Measurements from ENCODE around the gene TICAM2. TPM values are rescaled to one million over a fixed set of nuclear protein-coding genes. Genes with fewer than 3 reads are reported as not detected.

Gene TICAM2
- total RNA-seq, 2 donors from 2014 or later, result 0.66 to 0.91 TPM

DNA sequence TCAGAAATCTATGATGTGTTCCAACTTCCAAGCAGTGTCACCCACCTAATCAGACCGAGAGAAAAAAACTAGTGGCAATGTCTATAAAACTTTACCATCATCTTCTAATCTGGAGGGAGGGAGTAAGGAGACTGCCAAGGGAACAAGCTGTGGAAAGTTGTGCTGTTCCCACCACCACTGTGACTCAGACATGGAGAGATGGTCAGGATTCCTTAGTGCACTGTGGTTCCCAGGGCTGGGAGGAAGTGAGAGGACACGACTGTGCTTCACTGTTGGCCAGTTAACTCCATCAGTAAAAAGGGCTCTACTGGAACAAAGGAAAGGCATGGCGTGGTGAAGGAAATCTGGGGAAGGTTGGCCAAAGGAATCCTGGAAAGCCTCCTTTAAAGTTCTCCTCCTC lies 18.8 kb downstream of the TICAM2 start:
- H3K27ac Mint-ChIP-seq, result no peak overlapping the region
- DNase-seq (ENCODE audit: low spot score in 2 of 2), result no peak
- H3K9me3 Mint-ChIP-seq, result no peaks in the 10 kb centered on the region
- H3K36me3 Mint-ChIP-seq, result no peaks in the 10 kb centered on the region
- ATAC-seq, result no peak

DNA sequence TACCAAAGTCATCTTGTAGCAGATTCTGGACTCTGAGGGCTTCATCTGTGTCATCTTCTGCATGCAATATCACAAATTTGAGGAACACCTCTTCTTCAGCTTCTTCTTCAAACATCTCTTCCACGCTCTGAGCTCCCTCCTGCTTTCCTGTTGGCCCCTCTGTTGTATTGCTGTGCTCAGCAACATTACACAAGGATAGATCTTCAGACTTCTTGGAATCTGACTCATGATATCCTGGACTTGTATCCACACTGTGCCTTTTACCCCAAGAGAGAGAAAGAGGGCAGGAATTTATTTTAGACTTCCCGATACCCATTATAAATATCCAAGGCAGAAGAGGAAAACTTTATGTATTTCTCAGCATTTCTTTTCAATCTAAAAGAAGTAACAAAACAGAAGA lies 21.3 kb downstream of the TICAM2 start:
- no peak overlapping the region for H3K27ac Mint-ChIP-seq
- no peaks in the 10 kb centered on the region for H3K36me3 Mint-ChIP-seq
- ATAC-seq, result no peak
- no peak for DNase-seq (ENCODE audit: low spot score in 2 of 2)
- no peaks in the 10 kb centered on the region for H3K9me3 Mint-ChIP-seq

DNA sequence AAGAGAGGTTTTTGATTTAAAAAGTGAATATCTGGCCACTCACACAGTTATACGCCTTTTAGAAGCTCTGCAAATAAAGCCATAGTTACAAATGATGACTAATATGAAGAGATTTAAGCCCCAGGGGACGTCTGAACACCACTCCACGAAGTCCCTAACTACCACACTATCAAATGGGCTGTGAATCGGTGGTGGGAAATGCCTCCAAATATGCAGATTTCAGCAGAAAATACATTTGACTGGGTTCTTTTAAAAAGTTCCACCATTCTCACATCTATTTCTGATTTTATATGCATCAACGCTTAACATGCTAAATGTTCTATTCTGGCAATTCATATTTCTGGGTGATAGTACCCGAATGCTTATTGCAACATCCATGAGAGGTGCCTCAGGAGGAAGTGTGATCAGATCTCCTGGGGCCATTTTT lies 22.5 kb downstream of the TICAM2 start:
- Mint-ChIP-seq H3K36me3 (no peaks in the 10 kb centered on the region), H3K9me3 (no peaks in the 10 kb centered on the region), H3K27ac (no peak overlapping the region)
- no peak for ATAC-seq
- DNase-seq (ENCODE audit: low spot score in 2 of 2), result no peak

DNA sequence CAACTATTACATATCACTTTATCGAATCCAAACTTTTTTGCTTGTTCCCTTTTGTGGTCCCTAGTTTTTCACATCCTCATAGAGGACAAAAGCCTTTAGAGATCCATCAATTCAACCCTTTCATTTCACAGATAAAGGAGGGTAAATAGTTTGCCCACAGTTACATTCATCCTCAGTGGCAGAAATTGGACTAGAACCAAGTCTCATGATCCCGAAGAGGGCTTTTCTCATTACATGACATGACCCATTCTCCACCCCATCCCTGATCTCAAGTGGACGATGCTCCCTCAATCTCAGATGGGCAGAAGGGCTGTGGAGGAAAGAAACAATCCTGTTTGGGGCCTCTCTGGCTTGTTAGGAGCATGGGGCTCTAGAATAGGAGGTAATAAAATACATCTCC lies 23.1 kb downstream of the TICAM2 start:
- ATAC-seq, result no peak
- no peaks in the 10 kb centered on the region for H3K9me3 Mint-ChIP-seq
- no peaks in the 10 kb centered on the region for H3K36me3 Mint-ChIP-seq
- no peak overlapping the region for H3K27ac Mint-ChIP-seq
- DNase-seq (ENCODE audit: low spot score in 2 of 2), result no peak

DNA sequence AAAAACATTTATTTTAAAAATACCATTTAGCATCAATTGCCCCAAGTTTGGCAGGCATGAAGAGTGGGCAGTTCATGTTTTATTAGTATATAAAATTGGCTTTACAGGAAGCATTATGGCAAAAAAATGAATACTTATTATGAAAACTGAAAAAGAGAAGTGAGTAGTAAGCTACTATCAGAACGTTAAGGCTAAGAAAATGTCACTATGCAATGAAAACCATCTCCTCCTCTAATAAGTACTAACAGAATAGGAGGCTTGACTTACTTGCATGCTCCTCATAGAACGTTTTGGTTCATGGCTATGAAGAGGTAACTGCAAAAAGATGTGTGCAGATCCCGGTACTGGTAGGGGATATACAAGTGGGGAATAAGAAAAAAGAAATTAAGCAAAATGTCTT lies 23.6 kb downstream of the TICAM2 start:
- Mint-ChIP-seq H3K27ac (no peak overlapping the region), H3K36me3 (no peaks in the 10 kb centered on the region), H3K9me3 (no peaks in the 10 kb centered on the region)
- ATAC-seq, result no peak
- no peak for DNase-seq (ENCODE audit: low spot score in 2 of 2)

DNA sequence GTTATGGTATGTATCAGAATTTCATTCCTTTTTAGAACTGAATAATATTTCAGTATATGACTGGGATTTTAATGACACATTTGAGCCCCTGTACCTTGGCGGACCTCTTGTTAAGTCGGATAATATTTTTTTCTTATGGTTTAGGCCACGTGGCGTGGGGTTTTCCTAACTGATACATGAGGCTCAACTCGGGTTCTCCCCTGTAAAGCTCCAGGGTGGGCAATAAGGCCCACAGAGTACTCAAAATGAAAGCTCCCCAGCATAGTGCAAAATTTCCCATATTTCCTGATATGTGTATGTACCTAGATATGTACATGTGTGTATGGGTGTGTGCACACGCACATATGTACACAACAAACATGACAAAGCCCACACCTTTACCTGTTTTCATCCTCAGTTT lies 24.5 kb downstream of the TICAM2 start:
- no peaks in the 10 kb centered on the region for H3K36me3 Mint-ChIP-seq
- ATAC-seq, result no peak
- no peak for DNase-seq (ENCODE audit: low spot score in 2 of 2)
- H3K9me3 Mint-ChIP-seq, result no peaks in the 10 kb centered on the region
- H3K27ac Mint-ChIP-seq, result no peak overlapping the region

DNA sequence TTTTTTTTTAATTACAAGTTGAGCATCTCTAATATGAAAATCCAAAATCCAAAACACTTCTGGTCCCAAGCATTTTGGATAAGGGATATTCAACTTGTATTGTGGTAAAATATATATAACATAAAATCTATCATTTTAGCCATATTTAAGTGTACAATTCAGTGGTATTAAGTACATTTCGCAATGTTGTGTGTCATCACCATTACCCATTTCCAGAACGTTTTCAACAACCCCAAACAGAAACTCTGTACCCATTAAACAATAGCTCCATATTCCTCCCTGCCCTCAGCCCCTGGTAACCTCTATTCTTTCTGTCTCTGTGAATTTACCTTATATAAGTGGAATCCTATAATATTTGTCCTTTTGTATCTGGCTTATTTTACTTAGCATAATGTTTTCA lies 24.9 kb downstream of the TICAM2 start:
- Mint-ChIP-seq H3K27ac (no peak overlapping the region), H3K36me3 (no peaks in the 10 kb centered on the region), H3K9me3 (no peaks in the 10 kb centered on the region)
- DNase-seq (ENCODE audit: low spot score in 2 of 2), result no peak
- no peak for ATAC-seq

DNA sequence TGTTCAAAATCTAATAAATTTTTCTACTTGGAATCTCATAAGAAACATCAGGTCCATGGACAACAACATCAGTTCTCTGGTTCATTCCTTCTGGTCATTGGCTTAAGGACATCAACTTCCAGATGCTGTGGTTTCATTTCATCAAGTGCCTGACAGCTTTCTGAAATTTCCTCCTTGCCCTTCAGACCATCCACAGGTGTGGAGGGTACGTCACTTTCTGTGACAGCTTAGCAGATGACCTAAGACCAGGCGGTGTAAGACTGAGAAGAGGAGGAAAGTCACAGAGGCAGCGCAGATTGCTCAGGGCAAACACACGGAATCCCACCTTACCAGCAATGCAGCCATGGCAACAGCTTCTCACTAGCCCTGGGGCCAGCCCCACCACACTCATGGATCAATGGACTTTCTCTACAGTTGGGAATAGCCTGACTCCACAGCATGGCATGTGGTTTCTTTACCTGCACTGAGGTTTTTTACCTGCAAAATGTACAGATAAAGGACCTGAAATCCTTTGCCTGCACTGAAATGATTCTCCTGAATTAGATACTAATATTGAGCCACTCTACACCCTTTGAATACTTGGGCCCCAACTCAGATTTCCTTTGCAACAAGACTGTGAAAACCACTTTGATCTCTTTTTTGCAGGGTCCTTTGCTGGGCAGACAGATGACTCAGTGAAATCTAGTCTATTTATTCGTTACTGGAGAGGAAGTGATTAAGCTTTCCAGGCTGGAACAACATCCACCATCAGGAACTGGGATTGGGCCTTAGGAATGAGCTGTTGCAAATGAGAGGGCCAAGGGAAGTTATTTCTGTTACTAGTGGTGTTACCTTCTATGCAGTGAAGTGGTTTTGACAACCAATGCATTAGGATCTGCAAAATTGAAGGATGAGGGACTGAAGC lies 26.9 kb downstream of the TICAM2 start:
- Mint-ChIP-seq H3K36me3 (no peaks in the 10 kb centered on the region), H3K9me3 (no peaks in the 10 kb centered on the region), H3K27ac (no peak overlapping the region)
- no peak for ATAC-seq
- no peak for DNase-seq (ENCODE audit: low spot score in 2 of 2)

DNA sequence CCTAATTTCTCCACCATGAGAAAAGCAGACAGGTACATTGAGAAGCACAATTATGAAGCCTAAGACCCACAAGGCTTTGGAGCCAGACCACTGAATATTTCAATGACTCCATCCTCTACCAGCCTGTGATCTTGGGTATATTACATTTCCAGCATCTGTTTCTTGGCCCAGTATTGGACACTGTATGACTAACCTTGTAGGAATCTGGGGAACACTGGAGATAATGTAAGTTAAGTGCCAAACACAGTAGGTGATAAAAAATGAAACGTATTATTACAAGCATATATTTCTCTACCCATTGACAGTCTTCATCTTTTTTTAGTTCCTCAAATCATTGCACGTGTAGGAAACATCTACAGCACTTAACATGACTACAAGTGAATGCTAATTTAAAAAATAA lies 29.1 kb downstream of the TICAM2 start:
- ATAC-seq (no peak), DNase-seq (ENCODE audit: low spot score in 2 of 2) (no peak)
- no peak overlapping the region for H3K27ac Mint-ChIP-seq
- no peaks in the 10 kb centered on the region for H3K9me3 Mint-ChIP-seq
- no peaks in the 10 kb centered on the region for H3K36me3 Mint-ChIP-seq

DNA sequence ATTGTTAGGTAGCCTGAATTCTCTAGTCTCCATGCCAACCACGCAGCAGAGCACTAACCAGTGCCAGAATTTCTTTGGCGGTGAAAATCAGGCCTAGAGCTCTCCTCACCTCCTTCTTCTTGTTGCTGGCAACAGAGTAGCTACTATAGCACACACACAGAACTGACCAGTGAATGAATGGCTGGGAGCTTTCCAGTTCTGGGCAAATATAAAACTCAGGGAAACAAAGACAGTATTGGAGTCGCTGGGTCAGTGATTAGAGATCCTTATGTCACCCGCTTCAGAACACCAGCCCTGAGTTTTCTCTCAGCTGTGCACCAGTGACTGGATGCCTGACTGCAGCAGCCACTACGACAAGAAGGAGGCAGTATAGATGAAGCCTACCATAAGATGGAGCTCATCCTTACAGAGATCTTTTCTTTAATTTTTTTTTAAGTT lies 30.8 kb downstream of the TICAM2 start:
- Mint-ChIP-seq H3K27ac (no peak overlapping the region), H3K9me3 (no peaks in the 10 kb centered on the region), H3K36me3 (no peaks in the 10 kb centered on the region)
- DNase-seq (ENCODE audit: low spot score in 2 of 2), result no peak
- no peak for ATAC-seq

DNA sequence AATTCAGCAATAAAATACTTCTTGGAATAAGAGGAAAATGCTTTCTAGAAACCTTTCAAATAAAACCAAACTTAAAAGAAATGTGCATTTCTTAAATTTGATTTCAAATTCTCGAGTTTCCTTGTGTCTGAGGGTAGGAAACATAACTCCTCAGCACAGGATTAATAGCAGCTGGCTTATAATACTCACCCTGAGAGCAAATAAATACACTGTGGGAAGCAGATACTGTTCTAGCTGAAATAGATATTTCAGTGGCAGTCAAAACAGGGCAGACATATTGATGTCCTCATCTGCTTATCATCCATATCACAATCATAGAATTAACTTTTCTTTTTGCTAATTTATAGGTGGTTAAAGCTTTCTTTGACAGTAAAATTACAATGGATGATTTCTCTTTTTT lies 33.6 kb downstream of the TICAM2 start:
- H3K27ac Mint-ChIP-seq, result no peak overlapping the region

DNA sequence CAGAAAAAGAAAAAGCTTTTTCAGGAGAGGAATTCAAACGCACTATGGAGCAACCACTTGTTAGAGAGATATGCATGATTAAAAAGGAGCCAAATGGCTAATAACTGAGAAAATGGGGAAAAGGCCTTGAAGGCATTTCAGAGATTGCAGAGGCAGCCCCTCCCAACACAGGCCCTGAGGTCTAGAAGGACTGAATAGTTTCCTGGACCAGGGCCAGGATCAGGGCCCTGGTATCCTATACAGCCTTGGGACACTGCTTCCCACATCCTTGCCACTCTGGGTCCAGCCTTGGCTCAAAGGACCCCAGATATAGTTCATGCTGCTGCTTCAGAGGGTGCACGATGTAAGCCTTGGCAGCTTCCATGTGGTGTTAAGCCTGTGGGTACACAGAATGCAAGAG lies 37.0 kb downstream of the TICAM2 start:
- Mint-ChIP-seq H3K36me3 (no peaks in the 10 kb centered on the region), H3K27ac (no peak overlapping the region), H3K9me3 (no peaks in the 10 kb centered on the region)
- DNase-seq (ENCODE audit: low spot score in 2 of 2) (no peak), ATAC-seq (no peak)

More for the DNA sequence above, 33.6 kb downstream of the TICAM2 start:
- DNase-seq (ENCODE audit: low spot score in 2 of 2), result no peak
- no peak for ATAC-seq
- Mint-ChIP-seq H3K36me3 (no peaks in the 10 kb centered on the region), H3K9me3 (no peaks in the 10 kb centered on the region)

DNA sequence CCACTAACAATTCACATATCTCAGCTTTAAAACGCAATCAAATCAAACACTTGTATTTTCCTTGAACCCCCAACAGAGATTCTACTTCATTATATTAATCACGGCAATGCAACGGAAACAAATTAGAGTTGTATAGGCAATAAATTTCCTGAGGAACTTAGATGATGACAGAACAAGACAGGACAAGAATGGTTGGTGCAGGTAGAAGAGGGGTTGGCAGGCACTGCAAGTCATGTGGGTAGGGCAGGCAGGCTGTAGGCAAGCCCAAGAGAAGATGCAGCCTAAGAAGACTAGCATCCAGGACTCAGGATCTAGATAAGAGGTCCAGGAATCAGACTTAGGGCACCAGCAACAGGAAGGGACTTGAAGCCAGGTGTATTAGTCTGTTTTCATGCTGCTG lies 41.1 kb downstream of the TICAM2 start:
- DNase-seq (ENCODE audit: low spot score in 2 of 2) (no peak), ATAC-seq (no peak)
- no peak overlapping the region for H3K27ac Mint-ChIP-seq
- H3K9me3 Mint-ChIP-seq, result no peaks in the 10 kb centered on the region
- no peaks in the 10 kb centered on the region for H3K36me3 Mint-ChIP-seq

DNA sequence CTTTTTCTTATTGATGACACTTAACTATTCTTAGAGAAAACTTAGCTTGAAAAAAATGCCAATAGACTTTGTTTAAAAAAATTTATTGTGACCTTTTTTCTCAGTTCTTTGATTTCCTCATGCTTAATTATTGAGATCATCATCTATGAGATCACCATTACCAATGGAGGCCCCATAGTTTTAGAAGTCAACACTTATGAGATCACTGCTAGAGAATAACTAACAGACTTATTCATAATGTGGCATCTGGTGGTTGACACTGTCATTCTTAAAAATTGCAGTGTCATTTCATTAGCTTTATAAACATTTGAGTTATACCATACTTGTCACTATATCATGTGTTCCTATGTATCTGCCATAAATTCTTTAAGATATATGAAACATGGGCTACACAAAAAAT lies 42.8 kb downstream of the TICAM2 start:
- ATAC-seq, result no peak

DNA sequence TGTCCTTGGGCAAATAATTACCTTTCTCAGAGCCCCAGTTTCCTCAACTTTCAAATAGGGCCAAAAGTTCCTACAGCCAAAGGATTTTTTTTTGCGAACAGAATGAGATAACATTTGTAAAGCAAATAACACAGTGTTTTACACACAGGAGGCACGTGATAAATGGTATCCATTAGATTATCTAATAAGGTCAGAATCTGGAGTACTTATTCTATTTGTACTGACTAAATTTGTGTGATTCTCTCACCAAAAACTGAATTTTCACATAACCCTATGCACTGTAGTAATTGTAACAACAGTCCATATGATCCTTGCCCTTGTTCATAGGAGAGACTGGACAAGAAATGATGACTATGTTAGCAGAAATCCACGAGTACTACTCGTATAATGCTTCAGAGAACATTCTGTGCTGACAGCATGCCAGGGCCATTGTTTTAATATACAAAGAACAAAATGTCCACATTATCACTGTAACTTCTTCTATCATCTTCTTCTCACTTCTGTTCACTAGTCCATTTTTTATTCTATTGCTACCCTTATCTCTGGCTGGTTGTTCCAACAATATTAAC lies 43.8 kb downstream of the TICAM2 start:
- no peaks in the 10 kb centered on the region for H3K36me3 Mint-ChIP-seq
- no peak overlapping the region for H3K27ac Mint-ChIP-seq

More for the DNA sequence above, 42.8 kb downstream of the TICAM2 start:
- no peaks in the 10 kb centered on the region for H3K36me3 Mint-ChIP-seq
- H3K9me3 Mint-ChIP-seq, result no peaks in the 10 kb centered on the region
- no peak for DNase-seq (ENCODE audit: low spot score in 2 of 2)
- no peak overlapping the region for H3K27ac Mint-ChIP-seq

DNA sequence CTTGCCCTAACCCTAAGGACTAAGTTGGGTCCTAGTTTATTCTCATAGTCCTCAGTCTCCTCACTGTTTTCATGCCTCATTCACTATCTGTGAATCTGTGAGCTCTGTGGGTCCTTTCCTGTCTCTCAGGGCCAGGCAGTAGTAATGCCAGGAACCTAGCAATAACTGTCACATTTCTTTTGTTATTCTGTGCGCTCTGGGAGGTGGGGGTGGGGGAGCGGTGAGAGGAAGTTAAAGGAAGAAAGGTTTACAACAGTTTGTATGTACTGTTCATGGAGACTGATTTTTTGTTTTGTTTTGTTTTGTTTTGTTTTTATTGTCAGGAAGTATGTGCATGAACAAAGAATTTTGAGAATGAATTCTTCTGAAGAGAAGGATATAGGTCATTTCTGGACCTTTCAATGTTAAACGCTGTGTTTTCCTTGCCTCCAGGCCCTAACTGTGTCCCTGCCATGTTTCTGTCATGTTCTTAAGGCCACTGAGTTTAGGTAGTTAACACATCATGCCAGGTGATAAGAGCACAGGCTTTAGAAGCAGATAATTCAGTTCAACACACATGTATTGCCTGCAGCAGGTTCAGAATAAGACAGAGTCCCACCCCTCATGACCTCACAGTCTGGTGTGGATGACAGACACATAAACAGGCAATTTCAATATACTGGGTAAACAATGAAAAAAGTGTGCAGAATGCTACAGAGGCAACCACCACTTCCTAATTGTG lies 44.5 kb downstream of the TICAM2 start:
- ATAC-seq (no peak), DNase-seq (ENCODE audit: low spot score in 2 of 2) (no peak)
- H3K36me3 Mint-ChIP-seq, result no peaks in the 10 kb centered on the region
- H3K27ac Mint-ChIP-seq, result no peak overlapping the region
- no peaks in the 10 kb centered on the region for H3K9me3 Mint-ChIP-seq

More for the DNA sequence above, 43.8 kb downstream of the TICAM2 start:
- DNase-seq (ENCODE audit: low spot score in 2 of 2), result no peak
- no peaks in the 10 kb centered on the region for H3K9me3 Mint-ChIP-seq
- no peak for ATAC-seq

DNA sequence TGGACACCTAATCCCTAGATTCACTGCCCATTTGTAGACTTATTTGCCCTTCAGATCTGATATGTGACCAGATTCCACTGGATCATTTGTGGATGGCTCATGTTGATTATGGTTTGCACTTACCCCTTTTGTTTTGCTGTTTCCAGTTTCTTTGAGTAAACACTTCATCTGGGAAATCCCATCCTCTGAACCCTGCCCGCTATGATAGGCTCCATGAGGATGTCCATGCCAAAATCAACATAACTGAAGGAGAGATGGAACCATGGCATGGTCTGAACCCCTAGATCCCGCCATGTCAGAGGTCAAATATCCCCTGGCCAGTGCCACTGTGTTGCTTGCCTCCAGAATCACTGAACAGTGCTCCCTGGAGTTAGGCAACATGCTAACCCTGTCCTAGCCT lies 46.0 kb downstream of the TICAM2 start:
- ATAC-seq, result no peak
- Mint-ChIP-seq H3K9me3 (peaks cover 0 to 6% of the 10 kb centered on the region in 2 donors), H3K36me3 (no peaks in the 10 kb centered on the region), H3K27ac (no peak overlapping the region)
- DNase-seq (ENCODE audit: low spot score in 2 of 2), result no peak
